ENCODE results near the gene SYNGR1.

Gene SYNGR1

DNA sequence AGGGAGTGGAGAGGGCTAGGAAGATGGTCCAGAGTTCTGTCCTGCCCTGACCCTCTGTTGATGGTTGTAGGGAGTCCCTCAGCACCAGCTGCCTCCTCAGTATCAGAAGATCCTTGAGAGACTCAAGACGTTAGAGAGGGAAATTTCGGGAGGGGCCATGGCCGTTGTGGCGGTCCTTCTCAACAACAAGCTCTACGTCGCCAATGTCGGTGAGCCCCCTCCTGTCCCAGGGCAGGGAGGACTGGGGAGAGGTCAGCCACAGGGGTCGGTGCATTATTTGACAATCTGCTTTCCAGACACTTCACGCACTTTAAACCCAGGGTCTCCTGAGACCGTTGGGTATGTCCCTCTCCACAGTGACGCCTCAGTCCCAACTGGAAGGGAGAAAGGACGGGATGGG lies 67.8 kb downstream of the SYNGR1 start:
- H3K4me3 ChIP-seq (ENCODE audit: control insufficient read depth, low read depth, low read length) = no peak overlapping the region
- no peak for DNase-seq (ENCODE audit: low read depth)
- TF ChIP-seq, protein P1, sequence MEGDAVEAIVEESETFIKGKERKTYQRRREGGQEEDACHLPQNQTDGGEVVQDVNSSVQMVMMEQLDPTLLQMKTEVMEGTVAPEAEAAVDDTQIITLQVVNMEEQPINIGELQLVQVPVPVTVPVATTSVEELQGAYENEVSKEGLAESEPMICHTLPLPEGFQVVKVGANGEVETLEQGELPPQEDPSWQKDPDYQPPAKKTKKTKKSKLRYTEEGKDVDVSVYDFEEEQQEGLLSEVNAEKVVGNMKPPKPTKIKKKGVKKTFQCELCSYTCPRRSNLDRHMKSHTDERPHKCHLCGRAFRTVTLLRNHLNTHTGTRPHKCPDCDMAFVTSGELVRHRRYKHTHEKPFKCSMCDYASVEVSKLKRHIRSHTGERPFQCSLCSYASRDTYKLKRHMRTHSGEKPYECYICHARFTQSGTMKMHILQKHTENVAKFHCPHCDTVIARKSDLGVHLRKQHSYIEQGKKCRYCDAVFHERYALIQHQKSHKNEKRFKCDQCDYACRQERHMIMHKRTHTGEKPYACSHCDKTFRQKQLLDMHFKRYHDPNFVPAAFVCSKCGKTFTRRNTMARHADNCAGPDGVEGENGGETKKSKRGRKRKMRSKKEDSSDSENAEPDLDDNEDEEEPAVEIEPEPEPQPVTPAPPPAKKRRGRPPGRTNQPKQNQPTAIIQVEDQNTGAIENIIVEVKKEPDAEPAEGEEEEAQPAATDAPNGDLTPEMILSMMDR (conservative IDR thresholded peaks at IDR 0.05; ENCODE audit: control insufficient read depth, insufficient read depth, low read depth, low read length) = no peak

DNA sequence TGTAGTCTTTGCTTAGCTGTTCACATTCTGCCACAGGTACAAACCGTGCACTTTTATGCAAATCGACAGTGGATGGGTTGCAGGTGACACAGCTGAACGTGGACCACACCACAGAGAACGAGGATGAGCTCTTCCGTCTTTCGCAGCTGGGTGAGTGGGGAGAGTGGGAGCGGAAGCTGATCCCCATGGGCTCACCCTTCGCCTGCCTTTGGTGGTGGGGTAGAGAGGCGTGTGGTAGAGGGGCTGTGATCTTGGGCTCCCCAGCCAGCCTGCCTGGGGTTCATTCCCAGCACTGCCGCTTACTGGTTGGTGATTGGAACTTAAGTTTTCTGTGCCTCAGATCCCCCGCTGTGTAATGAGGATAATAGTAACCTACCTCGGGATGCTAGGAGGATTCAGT lies 68.9 kb downstream of the SYNGR1 start:
- TF ChIP-seq, protein P1 (conservative IDR thresholded peaks at IDR 0.05; ENCODE audit: control insufficient read depth, insufficient read depth, low read depth, low read length) = no peak
- H3K4me3 ChIP-seq (ENCODE audit: control insufficient read depth, low read depth, low read length) = no peak overlapping the region
- DNase-seq (ENCODE audit: low read depth) = no peak

DNA sequence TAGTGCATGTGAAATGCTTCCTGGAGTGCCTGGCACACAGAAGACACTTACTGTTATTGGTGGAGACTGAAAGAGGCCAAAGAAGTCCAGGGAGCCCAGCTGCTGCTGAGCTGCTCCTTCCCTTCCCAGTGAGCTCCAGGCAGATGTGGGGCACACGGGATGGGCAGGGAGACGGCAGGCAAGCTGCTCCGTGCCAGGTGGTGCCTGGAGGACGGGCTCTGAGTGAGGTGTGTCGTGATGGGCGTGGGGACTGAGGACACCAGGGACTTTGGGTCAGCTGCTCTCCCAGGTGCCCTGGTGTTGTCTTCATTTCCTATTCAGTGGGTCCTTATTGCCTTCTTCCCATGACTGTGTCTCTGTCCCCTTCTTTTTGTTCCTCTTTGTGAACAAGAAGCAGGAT lies 69.3 kb downstream of the SYNGR1 start:
- TF ChIP-seq, protein P1 (conservative IDR thresholded peaks at IDR 0.05; ENCODE audit: control insufficient read depth, insufficient read depth, low read depth, low read length) = no peak
- no peak for DNase-seq (ENCODE audit: low read depth)
- no peak overlapping the region for H3K4me3 ChIP-seq (ENCODE audit: control insufficient read depth, low read depth, low read length)

DNA sequence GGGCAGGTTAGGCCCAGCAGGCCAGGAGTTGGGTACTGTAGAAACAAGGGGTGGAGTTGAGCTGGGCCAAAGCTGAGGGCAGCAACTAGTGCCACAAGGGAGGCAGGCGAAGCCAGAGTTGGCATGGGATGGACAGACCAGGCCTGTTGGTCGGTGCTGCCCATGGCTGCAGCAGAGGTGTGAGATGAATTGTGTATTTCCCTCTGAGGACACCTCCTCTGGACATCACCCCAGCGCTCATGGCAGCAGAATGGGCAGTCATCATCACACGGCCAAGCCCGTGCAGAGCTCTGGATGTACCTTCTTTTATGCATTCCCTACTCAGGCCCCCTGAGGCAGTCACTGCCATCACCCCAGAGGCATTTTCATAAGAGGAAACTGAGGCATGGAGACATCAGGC lies 70.1 kb downstream of the SYNGR1 start:
- no peak for DNase-seq (ENCODE audit: low read depth)
- TF ChIP-seq, protein P1 (conservative IDR thresholded peaks at IDR 0.05; ENCODE audit: control insufficient read depth, insufficient read depth, low read depth, low read length) = no peak

GRCh38 chr22:39421691-39422090 lies 71.9 kb downstream of the SYNGR1 start:
- TF ChIP-seq, protein P1 (conservative IDR thresholded peaks at IDR 0.05; ENCODE audit: control insufficient read depth, insufficient read depth, low read depth, low read length) = no peak
- no peak overlapping the region for H3K4me3 ChIP-seq (ENCODE audit: control insufficient read depth, low read depth, low read length)
- no peak for DNase-seq (ENCODE audit: low read depth)

More for the DNA sequence above, 70.1 kb downstream of the SYNGR1 start:
- H3K4me3 ChIP-seq (ENCODE audit: control insufficient read depth, low read depth, low read length) = no peak overlapping the region

DNA sequence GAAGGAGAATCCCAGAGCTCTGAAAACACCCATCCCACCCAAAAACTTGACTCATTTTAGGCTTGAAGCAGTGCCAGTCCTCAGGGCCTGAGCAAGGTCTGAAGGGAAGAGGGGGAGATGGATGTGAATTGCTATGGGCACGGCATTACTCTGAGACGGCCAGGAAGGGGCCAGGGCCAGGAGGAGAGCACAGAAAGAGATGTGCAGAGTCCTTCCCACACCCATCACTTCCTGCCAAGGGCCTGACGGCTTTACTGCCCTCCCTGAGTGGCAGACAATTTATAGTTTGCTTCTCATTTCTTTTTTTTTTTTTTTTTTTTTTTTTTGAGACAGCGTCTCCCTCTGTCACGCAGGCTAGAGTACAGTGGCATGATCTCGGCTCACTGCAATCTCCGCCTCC lies 72.3 kb downstream of the SYNGR1 start:
- no peak overlapping the region for H3K4me3 ChIP-seq (ENCODE audit: control insufficient read depth, low read depth, low read length)
- TF ChIP-seq, protein P1 (conservative IDR thresholded peaks at IDR 0.05; ENCODE audit: control insufficient read depth, insufficient read depth, low read depth, low read length) = no peak
- DNase-seq (ENCODE audit: low read depth) = no peak

DNA sequence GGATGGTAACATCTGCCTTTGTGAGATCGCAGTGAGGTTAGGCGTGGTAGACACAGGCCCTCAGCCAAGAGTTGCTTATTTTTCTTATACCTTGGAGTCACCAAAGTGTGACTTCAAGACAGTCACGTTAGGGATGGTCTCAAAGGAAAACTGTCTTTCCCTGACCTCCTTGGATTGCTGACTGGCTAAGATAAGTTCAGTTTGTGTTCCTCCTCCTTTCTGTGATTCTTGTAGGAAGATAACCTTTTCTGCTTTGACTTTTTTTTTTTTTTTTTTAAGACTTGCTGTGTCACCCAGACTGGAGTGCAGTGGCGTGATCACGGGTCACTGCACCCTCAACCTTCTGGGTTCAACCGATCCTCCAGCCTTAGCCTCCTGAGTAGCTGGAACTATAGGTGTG lies 72.9 kb downstream of the SYNGR1 start:
- DNase-seq (ENCODE audit: low read depth) = no peak
- H3K4me3 ChIP-seq (ENCODE audit: control insufficient read depth, low read depth, low read length) = no peak overlapping the region
- TF ChIP-seq, protein P1 (conservative IDR thresholded peaks at IDR 0.05; ENCODE audit: control insufficient read depth, insufficient read depth, low read depth, low read length) = no peak
